ENCODE results near the gene DGCR2.

DNA sequence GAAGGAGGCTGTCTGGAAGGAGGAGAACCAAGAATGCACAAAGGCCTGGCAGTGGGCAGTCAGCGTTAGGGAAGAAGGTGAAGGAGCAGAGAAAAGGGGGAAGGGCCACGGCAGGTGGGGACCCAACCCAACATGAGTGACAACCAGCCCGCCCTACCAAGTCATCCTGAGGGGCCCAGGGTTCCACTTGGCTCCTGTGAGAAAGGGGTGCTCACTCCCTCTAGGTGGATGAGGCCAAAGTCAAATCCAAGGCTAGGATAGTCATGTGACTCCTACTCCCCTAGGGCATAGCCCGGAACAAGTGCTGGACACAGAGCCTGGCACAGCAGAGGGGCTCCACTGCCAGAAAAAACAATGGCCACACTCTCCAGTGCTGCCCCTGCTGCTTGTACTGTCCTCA is 2.2 kb upstream of the DGCR2 start:
- TF ChIP-seq MXI1 (IDR thresholded peaks at IDR 0.05; ENCODE audit: borderline replicate concordance, low read depth, low read length) (no peak), SMC3 (IDR thresholded peaks at IDR 0.05; ENCODE audit: low read depth, low read length) (no peak), CTCF (conservative IDR thresholded peaks at IDR 0.05; ENCODE audit: low read depth, low read length) (no peak), POLR2A (IDR thresholded peaks at IDR 0.05; ENCODE audit: low read depth, low read length) (no peak), USF2 (IDR thresholded peaks at IDR 0.05; ENCODE audit: low read depth, low read length) (no peak), RFX5 (IDR thresholded peaks at IDR 0.05; ENCODE audit: low read depth, low read length) (no peak), NFE2L2 (IDR thresholded peaks at IDR 0.05; ENCODE audit: low read depth, low read length) (no peak), MAFK (IDR thresholded peaks at IDR 0.05; ENCODE audit: low read depth, low read length) (no peak)
- TF ChIP-seq, protein P1, sequence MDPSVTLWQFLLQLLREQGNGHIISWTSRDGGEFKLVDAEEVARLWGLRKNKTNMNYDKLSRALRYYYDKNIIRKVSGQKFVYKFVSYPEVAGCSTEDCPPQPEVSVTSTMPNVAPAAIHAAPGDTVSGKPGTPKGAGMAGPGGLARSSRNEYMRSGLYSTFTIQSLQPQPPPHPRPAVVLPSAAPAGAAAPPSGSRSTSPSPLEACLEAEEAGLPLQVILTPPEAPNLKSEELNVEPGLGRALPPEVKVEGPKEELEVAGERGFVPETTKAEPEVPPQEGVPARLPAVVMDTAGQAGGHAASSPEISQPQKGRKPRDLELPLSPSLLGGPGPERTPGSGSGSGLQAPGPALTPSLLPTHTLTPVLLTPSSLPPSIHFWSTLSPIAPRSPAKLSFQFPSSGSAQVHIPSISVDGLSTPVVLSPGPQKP (IDR thresholded peaks at IDR 0.05; ENCODE audit: borderline replicate concordance, low read depth, low read length), result no peak

Data from IMR-90 (cell line).